GM13977 (cell line): ENCODE measurements around the gene HBS1L.

Source experiments
- DNase-seq: peaks from one replicate; pipeline ENCODE4 v3.0.0; 2012; ENCODE audit warnings: low spot score
- CTCF ChIP-seq: IDR thresholded peaks from 2 replicates; pipeline ENCODE4 v1.5.1; 2012; ENCODE audit warnings: mild to moderate bottlenecking, control low read depth; ENCODE audit not compliant: insufficient read depth; ENCODE audit errors: extremely low read depth, missing control alignments
- in situ Hi-C: fragments of 300-500 bp; cut with MboI; formaldehyde crosslinking; loops from one replicate; pipeline ENCODE4 v1.12.0; 2022; ENCODE audit warnings: low sequenced_read_pairs, low pct_unique_long_range_greater_than_20kb, mixed read lengths, inconsistent platforms; ENCODE audit not compliant: unreplicated experiment

The HBS1L gene

GRCh38 chr6:135033238-135033637, 21.4 kb downstream of the HBS1L start:
- TF ChIP-seq CTCF = no peak
- in situ Hi-C loops = no loop called here
- DNase-seq = no peak

GRCh38 chr6:135030532-135031178, 24.0 kb downstream of the HBS1L start:
- TF ChIP-seq CTCF = no peak
- DNase-seq = no peak

GRCh38 chr6:135030056-135030473, 24.6 kb downstream of the HBS1L start:
- peak; percentile 70 for DNase-seq
- in situ Hi-C loops = no loop called here
- TF ChIP-seq CTCF = no peak

More at GRCh38 chr6:135030532-135031178, 24.0 kb downstream of the HBS1L start:
- in situ Hi-C loops = no loop called here

- in situ Hi-C loops = no loop called here
- TF ChIP-seq CTCF = no peak
- no peak for DNase-seq
Observed at GRCh38 chr6:135025775-135026174, 28.8 kb downstream of the HBS1L start.

- no peak for TF ChIP-seq CTCF
- in situ Hi-C loops = no loop called here
Observed at GRCh38 chr6:135025175-135025574, 29.4 kb downstream of the HBS1L start.

GRCh38 chr6:135022050-135022697, 32.4 kb downstream of the HBS1L start:
- no peak for DNase-seq
- in situ Hi-C loops = loop anchor here (25.0 kb wide), 1 partner anchor 415 kb away; no protein-coding TSS in a partner anchor
- TF ChIP-seq CTCF = no peak

More at GRCh38 chr6:135025175-135025574, 29.4 kb downstream of the HBS1L start:
- DNase-seq = no peak
